PFSK-1 (cell line): ENCODE data around the gene ZNF343.

Experiments
- FOXP2 ChIP-seq: optimal IDR thresholded peaks from 2 replicates; pipeline ENCODE3; 2011; ENCODE audit warnings: borderline replicate concordance, control low read depth, inconsistent platforms; ENCODE audit not compliant: insufficient read depth; ENCODE audit errors: extremely low read length, extremely low read depth
- POLR2AphosphoS5 ChIP-seq: IDR thresholded peaks from 2 replicates; pipeline ENCODE4 v1.6.1; 2012; ENCODE audit warnings: low read depth, mild to moderate bottlenecking, control low read depth, low read length, moderate library complexity
- REST ChIP-seq, 2 experiments: IDR thresholded peaks; 2 replicates each; pipeline versions ENCODE4 v1.6.1 to v1.8.0; 2011 to 2012; ENCODE audit warnings: low read depth in 2 of 2, low read length in 2 of 2, control low read depth in 1 of 2, inconsistent platforms in 1 of 2, mild to moderate bottlenecking in 1 of 2, moderate library complexity in 1 of 2; ENCODE audit not compliant: insufficient read depth in 1 of 2
- SIN3A ChIP-seq: IDR thresholded peaks from 2 replicates; pipeline ENCODE4 v1.6.1; 2012; ENCODE audit warnings: mild to moderate bottlenecking, low read length, moderate library complexity, borderline replicate concordance; ENCODE audit not compliant: insufficient read depth
- TAF1 ChIP-seq: IDR thresholded peaks from 2 replicates; pipeline ENCODE4 v1.6.1; 2012; ENCODE audit warnings: low read length, control low read depth, borderline replicate concordance; ENCODE audit not compliant: insufficient read depth

GRCh38 chr20:2470423-2471193 is 38.1 kb downstream of the ZNF343 start, which contains the start of gene SNRPB:
- TF ChIP-seq TAF1, result peak; percentile 99
- TF ChIP-seq SIN3A, result 0 out of 2 replicates have a peak, but pooled peaks have one; percentile 34
- TF ChIP-seq POLR2AphosphoS5, result peak; percentile 98
- peak; percentile 51 to 66; a peak in 2 of 4 replicates for TF ChIP-seq REST (IDR thresholded peaks at IDR 0.05; ENCODE audit: insufficient read depth in 1 of 2, low read depth in 2 of 2, low read length in 2 of 2)
- no peak for TF ChIP-seq FOXP2
